ENCODE measurements around the gene HCAR3.

The HCAR3 gene

DNA sequence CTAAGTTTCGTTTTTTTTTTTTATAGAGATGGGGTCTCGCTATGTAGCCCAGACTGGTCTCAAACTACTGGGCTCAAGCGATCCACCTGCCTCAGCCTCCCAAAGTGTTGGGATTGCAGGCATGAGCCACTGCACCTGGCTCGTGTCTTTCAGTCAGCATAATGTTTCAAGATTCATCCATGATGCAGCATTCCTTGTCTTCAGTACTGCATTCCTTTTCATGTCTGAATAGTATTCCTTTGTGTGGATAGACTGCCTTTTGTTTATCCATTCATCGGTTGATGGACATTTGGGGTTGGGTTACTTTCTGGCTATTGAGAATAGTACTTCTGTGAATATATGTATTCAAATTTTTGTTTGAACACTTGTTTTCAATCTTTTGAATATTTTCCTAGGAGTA is 50.9 kb downstream of the HCAR3 start:
- no peak for DNase-seq

DNA sequence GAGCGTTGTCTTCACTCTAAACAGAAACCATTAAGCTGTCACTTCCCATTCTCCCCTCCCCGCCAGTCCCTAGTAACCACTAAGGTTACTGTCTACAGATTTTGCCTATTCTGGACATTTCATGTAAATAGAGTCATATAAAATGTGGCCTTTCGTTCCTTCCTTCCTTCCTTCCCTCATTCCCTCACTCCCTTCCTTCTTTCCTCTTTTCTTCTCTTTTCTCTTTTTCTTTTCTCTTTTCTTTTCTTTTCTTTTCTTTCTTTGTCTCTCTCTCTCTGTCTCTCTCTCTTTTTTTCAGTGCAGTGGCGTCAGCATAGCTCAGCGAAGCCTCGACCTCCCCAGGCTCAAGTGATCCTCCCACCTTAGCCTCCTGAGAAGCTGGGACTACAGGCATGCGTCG is 51.3 kb downstream of the HCAR3 start:
- no peak for DNase-seq

All from amniotic stem cell (primary cell).